Subcutaneous abdominal adipose tissue (tissue), 5 donors: ENCODE results near the gene CMTM8.

Experiments used
- H3K27ac ChIP-seq: one replicate; pipeline ENCODE4 v1.7.0; 2013; ENCODE audit warnings: low read depth, mild to moderate bottlenecking, inconsistent platforms, low read length, moderate library complexity
- H3K27me3 ChIP-seq, 5 donors: one replicate each; pipeline ENCODE4 v1.7.0; 2013; ENCODE audit warnings: low read length in 5 of 5, inconsistent platforms in 1 of 5; ENCODE audit not compliant: control insufficient read depth in 5 of 5, insufficient read depth in 4 of 5
- H3K36me3 ChIP-seq, 5 donors: one replicate each; pipeline ENCODE4 v1.7.0; 2013; ENCODE audit warnings: low read length in 5 of 5; ENCODE audit not compliant: control insufficient read depth in 5 of 5, insufficient read depth in 5 of 5
- H3K4me1 ChIP-seq, 5 donors: one replicate each; pipeline ENCODE4 v1.7.0; 2013; ENCODE audit warnings: low read length in 5 of 5, mild to moderate bottlenecking in 3 of 5, moderate library complexity in 1 of 5; ENCODE audit not compliant: control insufficient read depth in 5 of 5, insufficient read depth in 5 of 5
- H3K4me3 ChIP-seq, 5 donors: one replicate each; pipeline ENCODE4 v1.7.0; 2013; ENCODE audit warnings: low read length in 5 of 5, low read depth in 1 of 5
- H3K9ac ChIP-seq, 5 donors: one replicate each; pipeline ENCODE4 v1.7.0; 2013; ENCODE audit warnings: low read length in 5 of 5, mild to moderate bottlenecking in 4 of 5, moderate library complexity in 3 of 5
- H3K9me3 ChIP-seq, 5 donors: one replicate each; pipeline ENCODE4 v1.7.0; 2013; ENCODE audit warnings: low read length in 5 of 5; ENCODE audit not compliant: control insufficient read depth in 5 of 5
- donor health status: healthy.
- donor health status: healthy.
- donor health status: healthy.
- donor health status: healthy.
- donor health status: healthy.

CMTM8 gene

DNA sequence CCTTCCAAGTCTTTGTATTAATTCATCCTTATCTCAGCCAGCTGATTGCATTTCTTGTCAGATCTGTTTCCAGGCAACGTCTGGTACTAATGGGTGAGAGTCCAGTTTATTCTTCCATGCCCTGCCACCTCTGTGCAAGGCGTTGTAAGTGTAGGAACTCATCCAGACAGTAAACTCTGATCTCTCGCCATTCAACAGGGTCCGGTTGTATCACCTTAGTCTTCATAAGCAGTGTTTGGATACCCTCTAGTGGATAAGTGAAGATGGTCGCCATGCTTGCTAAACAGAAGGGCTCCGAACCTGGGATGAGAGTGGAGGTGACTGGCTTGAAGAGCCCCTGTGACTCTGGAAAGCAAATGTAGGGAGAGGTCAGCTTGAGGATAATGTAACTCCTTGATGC lies 101.6 kb downstream of the CMTM8 start:
- Histone ChIP-seq H3K9me3 (no peaks in the 10 kb centered on the region), H3K27ac (no peak overlapping the region), H3K36me3 (no peaks in the 10 kb centered on the region), H3K4me1 (peaks cover 0 to 17% (median 0%) of the 10 kb centered on the region in 5 donors), H3K4me3 (no peak overlapping the region), H3K9ac (no peak overlapping the region), H3K27me3 (no peaks in the 10 kb centered on the region)

DNA sequence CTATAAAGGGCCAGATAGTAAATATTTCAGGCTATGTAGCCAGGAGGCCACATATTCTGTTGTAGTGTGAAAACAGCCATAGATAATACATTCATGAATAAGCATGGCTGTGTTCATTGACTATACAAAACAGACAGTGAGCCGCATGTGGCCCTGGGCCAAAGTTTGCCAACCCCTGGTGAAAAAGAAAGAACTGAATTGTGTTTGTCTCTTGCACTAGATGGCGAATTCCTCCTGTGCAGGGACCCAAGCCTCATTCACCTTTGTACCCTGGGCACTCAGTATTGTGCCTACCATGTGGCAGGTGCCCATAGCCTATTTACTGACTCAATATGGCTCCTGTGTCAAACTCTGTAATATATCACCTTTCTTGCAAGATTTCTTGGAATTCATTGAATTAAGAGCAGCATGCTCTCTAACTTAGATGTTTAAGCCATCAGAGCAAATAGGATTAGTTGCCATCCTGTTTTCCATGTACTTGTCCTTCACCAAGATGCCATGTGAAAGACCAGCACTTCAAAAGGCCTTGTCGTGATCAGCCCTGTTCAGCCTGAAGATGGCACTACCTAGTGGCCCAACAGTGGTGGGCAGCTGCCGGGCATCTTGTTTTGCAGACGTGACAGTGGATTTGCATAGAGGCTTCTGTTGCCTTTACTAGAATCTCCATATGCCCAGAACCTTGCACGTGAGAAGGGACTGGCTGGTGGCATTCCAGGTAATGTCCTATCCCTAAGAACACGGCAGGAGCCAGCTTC lies 102.3 kb downstream of the CMTM8 start:
- H3K27ac ChIP-seq: no peak overlapping the region

DNA sequence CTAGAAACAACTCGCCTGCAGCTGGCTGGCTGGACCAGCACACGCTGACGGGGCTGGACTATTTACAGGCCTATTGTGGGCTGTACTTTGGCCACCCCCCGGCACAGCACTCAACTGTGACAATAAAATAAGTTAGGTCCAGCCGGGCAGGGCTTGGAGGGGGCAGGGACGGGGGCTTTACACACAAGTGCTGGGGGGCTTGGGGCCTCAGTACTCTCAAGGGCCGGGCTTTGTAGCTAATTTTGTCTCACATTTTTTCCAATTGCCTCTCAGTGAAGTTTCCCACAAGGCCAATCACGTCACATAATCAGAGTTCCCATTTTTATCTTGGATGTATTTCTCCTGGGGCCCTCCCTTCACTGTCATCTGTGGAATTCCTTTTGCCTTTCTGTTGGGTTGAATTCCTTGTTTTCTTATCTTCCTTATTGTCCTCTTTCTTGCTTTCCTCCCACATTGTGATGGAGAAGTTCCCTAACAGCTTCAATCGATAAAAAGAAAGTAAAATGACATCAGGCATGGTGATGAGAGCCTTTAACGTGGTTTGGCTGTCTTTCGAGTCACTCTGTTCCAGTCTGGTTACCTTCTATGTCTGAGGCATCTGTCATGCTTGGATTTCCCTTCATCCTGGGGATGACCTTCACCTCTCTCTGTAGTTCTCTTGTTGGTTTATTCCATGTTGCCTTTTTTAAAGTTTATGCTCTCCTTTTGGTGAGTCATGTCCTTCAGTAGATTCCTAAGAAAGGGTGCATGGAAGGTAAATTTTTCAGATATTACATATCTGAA lies 109.1 kb downstream of the CMTM8 start:
- peaks cover 0 to 3% (median 0%) of the 10 kb centered on the region in 5 donors for H3K4me1 ChIP-seq
- H3K27me3 ChIP-seq: no peaks in the 10 kb centered on the region
- no peaks in the 10 kb centered on the region for H3K9me3 ChIP-seq
- no peak overlapping the region for H3K9ac ChIP-seq
- no peaks in the 10 kb centered on the region for H3K36me3 ChIP-seq
- H3K4me3 ChIP-seq: no peak overlapping the region
- H3K27ac ChIP-seq: no peak overlapping the region

More for the DNA sequence above, 102.3 kb downstream of the CMTM8 start:
- Histone ChIP-seq H3K4me1 (peaks cover 0 to 11% (median 0%) of the 10 kb centered on the region in 5 donors), H3K27me3 (no peaks in the 10 kb centered on the region), H3K9ac (no peak overlapping the region), H3K4me3 (no peak overlapping the region), H3K36me3 (no peaks in the 10 kb centered on the region), H3K9me3 (no peaks in the 10 kb centered on the region)

DNA sequence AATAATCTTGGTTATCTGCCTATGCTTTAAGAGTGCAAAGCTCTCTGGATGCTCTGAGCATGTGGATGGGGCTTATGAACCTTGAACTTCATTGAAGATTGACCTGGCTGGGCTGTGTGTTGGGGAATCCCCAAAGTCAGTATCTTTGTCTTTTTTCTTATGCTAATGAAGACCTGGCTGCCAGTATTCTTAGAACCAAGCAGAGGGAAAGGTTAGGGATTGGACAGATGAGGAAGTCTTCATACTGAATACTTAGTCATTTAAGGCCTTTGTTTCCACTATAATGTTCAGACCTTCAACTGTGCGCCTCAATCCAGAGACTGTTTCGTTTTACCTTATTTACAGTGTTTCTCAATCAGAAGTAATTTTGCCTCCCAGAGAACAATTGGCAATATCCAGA lies 110.7 kb downstream of the CMTM8 start:
- Histone ChIP-seq H3K27me3 (no peaks in the 10 kb centered on the region), H3K4me3 (no peak overlapping the region)

DNA sequence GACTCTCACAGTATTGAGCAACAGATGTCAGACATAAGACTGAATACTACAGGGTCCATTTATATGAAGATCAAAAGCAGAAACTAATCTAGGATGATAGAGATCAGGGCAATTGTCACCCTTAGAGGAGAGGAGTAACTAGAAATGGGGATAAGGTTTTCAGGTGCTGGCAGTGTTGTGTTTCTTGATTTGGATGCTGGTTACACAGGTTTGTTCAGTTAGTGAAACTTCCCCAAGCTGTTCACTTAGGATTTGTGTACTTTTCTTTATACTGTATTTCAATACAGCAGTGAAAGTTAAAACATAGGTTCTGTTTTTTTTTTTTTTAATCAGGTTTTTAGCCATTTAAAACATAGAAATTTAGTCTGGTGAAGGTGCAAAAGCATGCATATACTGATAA lies 114.1 kb downstream of the CMTM8 start:
- no peaks in the 10 kb centered on the region for H3K27me3 ChIP-seq
- H3K9me3 ChIP-seq: no peaks in the 10 kb centered on the region
- no peaks in the 10 kb centered on the region for H3K36me3 ChIP-seq
- H3K9ac ChIP-seq: no peak overlapping the region
- H3K4me3 ChIP-seq: no peak overlapping the region
- H3K4me1 ChIP-seq: peaks cover 0 to 10% (median 3%) of the 10 kb centered on the region in 5 donors
- H3K27ac ChIP-seq: no peak overlapping the region

More for the DNA sequence above, 110.7 kb downstream of the CMTM8 start:
- Histone ChIP-seq H3K4me1 (peaks cover 0 to 3% (median 0%) of the 10 kb centered on the region in 5 donors), H3K27ac (no peak overlapping the region), H3K9ac (no peak overlapping the region), H3K9me3 (no peaks in the 10 kb centered on the region), H3K36me3 (no peaks in the 10 kb centered on the region)

DNA sequence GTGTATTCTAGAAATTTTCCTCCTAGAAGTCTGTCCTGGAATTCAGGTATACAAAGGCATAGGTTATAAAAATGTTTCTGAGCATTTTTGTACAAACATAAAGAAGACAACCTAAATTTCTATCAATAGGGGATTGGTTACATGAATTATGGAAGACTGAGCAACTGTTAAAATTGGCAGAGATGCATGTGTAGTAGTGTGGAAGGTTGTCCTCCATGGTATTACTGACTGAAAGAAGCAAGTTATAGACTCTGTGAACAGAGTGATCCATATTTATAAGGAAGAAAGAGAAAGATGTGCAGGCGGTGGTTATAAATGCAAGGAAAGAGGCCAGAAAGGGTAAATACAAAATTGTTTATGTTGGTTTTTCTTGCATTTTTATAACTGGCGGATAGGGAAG lies 114.9 kb downstream of the CMTM8 start:
- Histone ChIP-seq H3K27ac (no peak overlapping the region), H3K9ac (no peak overlapping the region), H3K4me1 (peaks cover 0 to 10% (median 3%) of the 10 kb centered on the region in 5 donors), H3K9me3 (no peaks in the 10 kb centered on the region), H3K4me3 (no peak overlapping the region), H3K36me3 (no peaks in the 10 kb centered on the region), H3K27me3 (no peaks in the 10 kb centered on the region)

DNA sequence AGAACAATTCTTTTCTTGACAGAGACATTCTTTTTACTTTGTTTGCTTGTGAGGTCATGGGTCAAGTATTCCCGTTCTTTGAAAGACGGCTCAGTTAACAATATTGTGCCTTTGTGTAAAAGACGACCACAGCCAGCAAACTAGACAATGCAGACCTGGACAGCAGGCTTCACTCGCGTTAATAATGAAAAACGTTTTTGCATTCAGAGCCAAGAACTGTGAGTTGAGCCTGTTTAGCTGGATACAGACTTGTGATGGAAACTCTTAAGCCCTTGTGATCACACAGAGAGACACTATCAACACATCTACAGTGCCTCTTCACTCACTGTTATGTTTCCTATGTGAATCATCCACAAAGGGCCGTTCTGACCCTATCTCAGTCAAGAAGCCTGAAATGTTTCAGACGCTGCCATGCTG lies 115.9 kb downstream of the CMTM8 start:
- Histone ChIP-seq H3K4me3 (no peak overlapping the region), H3K27ac (no peak overlapping the region), H3K36me3 (no peaks in the 10 kb centered on the region), H3K9ac (no peak overlapping the region), H3K4me1 (peaks cover 0 to 10% (median 3%) of the 10 kb centered on the region in 5 donors), H3K27me3 (no peaks in the 10 kb centered on the region), H3K9me3 (no peaks in the 10 kb centered on the region)

DNA sequence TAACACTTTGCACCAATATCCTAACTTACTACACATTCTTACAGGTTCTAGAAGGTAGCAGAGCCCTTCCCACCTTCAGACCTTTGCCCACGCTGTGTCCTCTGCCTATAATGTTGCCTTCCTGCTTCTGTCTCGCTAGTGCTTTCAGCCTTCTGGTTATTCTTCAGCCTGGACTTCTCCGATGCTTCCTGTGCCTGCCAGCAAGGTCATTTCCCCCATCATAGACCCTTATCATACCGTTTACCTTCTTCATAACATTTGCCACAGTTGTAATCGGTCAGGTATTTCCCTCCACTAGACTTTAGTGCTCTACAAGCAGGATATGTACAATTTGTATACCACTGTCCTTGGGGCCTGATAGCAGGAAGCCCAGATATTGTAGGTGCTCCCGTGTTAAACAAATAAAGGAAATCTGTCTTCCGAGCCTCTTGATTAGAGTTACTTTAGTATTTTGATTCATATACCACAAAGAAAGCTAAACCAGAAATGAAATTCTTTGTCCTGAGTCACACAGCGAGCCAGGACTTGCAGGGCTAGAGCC lies 117.3 kb downstream of the CMTM8 start:
- Histone ChIP-seq H3K9ac (no peak overlapping the region), H3K27me3 (no peaks in the 10 kb centered on the region), H3K27ac (no peak overlapping the region), H3K4me1 (peaks cover 0 to 10% (median 0%) of the 10 kb centered on the region in 5 donors), H3K9me3 (no peaks in the 10 kb centered on the region), H3K36me3 (peaks cover 0 to 3% (median 0%) of the 10 kb centered on the region in 5 donors), H3K4me3 (no peak overlapping the region)

DNA sequence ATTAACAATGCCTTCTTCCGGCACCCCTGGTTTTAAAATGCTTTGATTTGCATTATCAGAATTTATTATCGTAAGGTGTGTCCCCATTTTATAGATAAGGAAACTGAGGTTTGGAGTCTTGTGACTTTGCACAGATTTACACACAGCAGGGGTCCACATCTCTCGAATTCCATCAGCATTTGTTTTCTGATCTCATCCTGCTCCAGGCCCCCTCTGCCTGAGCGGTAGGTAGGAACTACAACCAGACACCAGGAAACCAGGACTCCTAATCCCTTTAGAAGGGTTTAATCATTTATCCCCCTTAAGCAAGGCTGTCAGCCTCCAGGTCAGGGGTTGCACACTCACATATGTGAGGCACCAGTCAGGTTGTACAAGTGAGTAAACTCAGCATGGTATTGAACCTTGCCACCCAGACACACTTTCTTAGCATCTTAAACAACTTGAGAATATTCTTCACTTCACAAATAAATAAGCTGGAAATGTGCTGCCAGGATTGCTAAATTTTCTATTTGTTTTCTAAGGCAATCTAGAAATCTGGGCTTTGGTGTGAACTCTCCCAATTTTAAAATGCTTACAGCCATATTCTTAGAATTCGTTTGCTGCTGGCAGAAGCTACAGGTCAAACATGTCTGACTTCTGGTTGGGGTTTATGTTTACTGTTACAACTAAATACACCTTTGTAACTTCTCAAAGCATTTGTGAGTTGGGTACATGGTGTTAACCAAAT lies 121.4 kb downstream of the CMTM8 start:
- H3K9me3 ChIP-seq: no peaks in the 10 kb centered on the region
- no peak overlapping the region for H3K9ac ChIP-seq
- H3K27ac ChIP-seq: no peak overlapping the region
- peaks cover 0 to 9% (median 0%) of the 10 kb centered on the region in 5 donors for H3K36me3 ChIP-seq
- no peak overlapping the region for H3K4me3 ChIP-seq
- peaks cover 0 to 10% (median 0%) of the 10 kb centered on the region in 5 donors for H3K4me1 ChIP-seq
- no peaks in the 10 kb centered on the region for H3K27me3 ChIP-seq
